SK-N-SH treated with all-trans-retinoic acid at 6 μM for 48 hours (cell line): ENCODE data around the gene PARD3.

ENCODE experiments used
- CREB5 ChIP-seq: fragments of 250-450 bp; sonication (Bioruptor Pico); IDR thresholded peaks from 2 replicates; pipeline ENCODE4 v1.5.1; 2020; ENCODE audit warnings: low read depth, mild to moderate bottlenecking, moderate library complexity
- PATZ1 ChIP-seq: fragments of 250-450 bp; sonication (Bioruptor Pico); IDR thresholded peaks from 2 replicates; pipeline ENCODE4 v1.8.0; 2020; ENCODE audit warnings: mild to moderate bottlenecking, moderate library complexity, borderline replicate concordance
- PPARA ChIP-seq: fragments of 250-450 bp; sonication (Bioruptor Pico); IDR thresholded peaks from 2 replicates; pipeline ENCODE4 v1.5.0; 2020; ENCODE audit warnings: mild to moderate bottlenecking, borderline replicate concordance
- RARB ChIP-seq: fragments of 250-450 bp; sonication (Bioruptor Pico); IDR thresholded peaks from 2 replicates; pipeline ENCODE4 v1.8.0; 2021; ENCODE audit warnings: mild to moderate bottlenecking, moderate library complexity
- ZC3H10 ChIP-seq: fragments of 250-450 bp; sonication (Bioruptor Pico); IDR thresholded peaks from 2 replicates; pipeline ENCODE4 v1.5.1; 2021; ENCODE audit warnings: mild to moderate bottlenecking, moderate library complexity
- ZFP3 ChIP-seq: fragments of 250-450 bp; sonication (Bioruptor Pico); IDR thresholded peaks from 2 replicates; pipeline ENCODE4 v1.5.0; 2020; ENCODE audit warnings: mild to moderate bottlenecking, moderate library complexity

GRCh38 chr10:34423673-34424625 lies 391.1 kb downstream of the PARD3 start:
- TF ChIP-seq PATZ1 (CRISPR knock-in tag) (no peak), PPARA (CRISPR knock-in tag) (no peak), ZFP3 (CRISPR knock-in tag) (no peak), CREB5 (CRISPR knock-in tag) (no peak), RARB (no peak), ZC3H10 (no peak)
